NCI-H1436 treated with DMSO at 0.1 percent for 48 hours (cell line): ENCODE data around the gene GBX2.

Experiments
- DNase-seq: peaks from one replicate; lab custom pipeline; 2025; lab: John Stamatoyannopoulos, UW

The GBX2 gene

GRCh38 chr2:236117861-236118269 lies 50.3 kb downstream of the GBX2 start:
- no peak for DNase-seq

GRCh38 chr2:236117401-236117800 lies 50.8 kb downstream of the GBX2 start:
- no peak for DNase-seq
